CD4-positive, alpha-beta T cell treated with Interleukin-15 for 1 hour (primary cell): Measurements from ENCODE around the gene HIVEP1.

Source experiments
- DNase-seq: peaks from one replicate; pipeline ENCODE4 v3.0.0-alpha.2; 2020

Gene HIVEP1

DNA sequence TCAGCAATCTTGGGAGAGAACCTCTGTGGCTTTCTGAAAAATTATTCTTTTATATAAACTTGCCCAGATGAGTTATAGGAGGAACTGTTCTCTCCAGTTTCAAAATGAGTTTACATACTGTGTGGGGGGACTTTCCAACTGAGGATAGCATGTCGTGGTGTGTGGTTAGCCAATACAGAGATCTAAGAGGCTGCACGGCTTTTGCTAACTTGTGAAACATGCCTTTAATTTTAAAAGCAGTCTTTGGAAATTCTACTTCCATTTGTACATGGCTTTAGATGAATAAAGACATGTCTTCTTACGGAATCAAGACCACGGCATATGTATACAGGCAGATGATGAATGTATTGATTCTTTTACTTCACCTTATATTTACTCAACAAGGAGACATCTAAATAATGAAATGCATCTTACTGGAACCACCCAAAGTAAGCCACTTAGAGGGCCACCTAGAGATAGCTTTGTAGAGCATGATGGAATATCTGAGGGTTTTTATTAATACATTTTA, 39.8 kb downstream of the HIVEP1 start:
- DNase-seq, result peak; percentile 71

DNA sequence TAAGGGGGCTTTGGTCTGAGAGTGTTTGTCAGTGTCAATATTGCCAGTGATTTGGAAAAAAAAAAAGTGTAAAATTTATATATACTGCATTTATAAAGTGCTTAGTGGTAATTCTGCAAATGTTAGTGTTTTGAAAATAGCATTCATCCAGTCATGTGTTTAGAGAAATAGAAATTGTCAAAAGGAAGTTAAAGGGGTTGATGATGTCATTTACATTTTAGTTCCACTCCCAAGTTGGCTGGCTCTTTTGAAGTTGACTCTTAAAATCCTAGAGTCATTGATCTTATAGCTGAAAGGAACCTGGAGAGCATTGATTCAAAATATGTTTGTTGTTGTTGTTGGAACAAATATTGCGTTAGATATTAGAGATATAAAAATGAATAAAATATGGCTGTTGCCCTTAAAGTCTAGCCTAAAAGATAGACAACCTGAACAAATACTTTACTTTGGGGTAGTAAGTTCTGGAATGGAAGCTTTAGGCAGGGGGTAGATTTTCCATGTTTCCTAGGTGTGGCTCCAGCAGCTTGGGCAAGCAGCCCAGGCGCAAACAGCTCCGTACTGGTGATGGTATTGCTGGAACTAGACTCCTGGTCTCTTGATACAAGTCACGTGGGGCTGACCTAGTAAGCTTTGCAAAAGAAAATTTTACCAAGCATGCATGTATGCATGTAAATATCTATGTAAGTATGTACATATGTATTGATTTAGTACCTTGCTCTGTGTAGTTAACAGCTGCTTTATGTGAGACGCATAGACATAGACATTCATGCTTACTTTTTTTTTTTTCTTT, 46.3 kb downstream of the HIVEP1 start:
- no peak for DNase-seq

- DNase-seq, result peak; percentile 92
Observed at GRCh38 chr6:12060780-12061609, 48.9 kb downstream of the HIVEP1 start.

DNA sequence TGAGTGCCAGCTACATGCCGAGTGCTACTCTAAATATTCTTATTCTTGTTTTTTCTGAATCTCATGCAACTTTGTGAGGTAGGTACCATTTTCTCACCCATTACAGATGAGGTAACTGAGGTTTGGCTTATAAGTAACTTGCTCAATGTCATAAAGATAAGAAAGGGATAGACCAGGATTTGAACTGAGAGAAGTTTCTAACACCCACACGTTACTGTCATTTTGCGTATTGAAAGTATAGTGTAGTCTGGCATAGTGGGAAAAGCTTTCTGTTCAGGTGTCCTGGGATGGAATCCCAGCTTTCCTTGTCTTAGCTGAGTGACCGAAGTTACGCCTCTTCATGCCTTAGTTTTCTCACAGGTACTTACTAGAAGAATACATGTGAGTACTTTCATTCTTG, 50.5 kb downstream of the HIVEP1 start:
- DNase-seq, result no peak

GRCh38 chr6:12064131-12064530, 52.0 kb downstream of the HIVEP1 start:
- no peak for DNase-seq

DNA sequence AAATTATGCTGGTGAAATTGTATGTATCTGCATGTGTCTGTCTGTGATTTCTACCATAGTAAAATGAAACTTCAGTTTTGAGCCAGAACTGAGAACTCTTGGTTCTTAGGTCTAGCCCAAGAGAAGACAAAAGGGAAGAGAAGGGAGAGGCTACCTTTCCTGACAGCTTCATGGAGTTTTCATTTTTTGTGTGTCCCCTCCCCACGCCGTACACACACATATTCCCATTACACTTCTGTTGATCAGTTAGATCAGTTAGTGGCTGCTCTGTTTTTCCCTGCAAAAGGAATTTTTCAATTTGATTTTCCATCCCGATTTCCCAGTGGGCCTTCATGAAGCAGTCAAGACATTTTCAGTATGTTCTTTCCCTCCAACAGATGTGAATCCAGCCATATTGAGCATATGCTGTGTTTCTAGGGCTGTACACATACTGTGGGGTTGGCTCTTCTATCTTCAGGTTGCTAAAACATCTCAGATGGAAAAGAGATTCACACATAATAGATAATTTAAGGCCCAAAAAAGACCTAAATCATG, 52.5 kb downstream of the HIVEP1 start:
- DNase-seq, result no peak

DNA sequence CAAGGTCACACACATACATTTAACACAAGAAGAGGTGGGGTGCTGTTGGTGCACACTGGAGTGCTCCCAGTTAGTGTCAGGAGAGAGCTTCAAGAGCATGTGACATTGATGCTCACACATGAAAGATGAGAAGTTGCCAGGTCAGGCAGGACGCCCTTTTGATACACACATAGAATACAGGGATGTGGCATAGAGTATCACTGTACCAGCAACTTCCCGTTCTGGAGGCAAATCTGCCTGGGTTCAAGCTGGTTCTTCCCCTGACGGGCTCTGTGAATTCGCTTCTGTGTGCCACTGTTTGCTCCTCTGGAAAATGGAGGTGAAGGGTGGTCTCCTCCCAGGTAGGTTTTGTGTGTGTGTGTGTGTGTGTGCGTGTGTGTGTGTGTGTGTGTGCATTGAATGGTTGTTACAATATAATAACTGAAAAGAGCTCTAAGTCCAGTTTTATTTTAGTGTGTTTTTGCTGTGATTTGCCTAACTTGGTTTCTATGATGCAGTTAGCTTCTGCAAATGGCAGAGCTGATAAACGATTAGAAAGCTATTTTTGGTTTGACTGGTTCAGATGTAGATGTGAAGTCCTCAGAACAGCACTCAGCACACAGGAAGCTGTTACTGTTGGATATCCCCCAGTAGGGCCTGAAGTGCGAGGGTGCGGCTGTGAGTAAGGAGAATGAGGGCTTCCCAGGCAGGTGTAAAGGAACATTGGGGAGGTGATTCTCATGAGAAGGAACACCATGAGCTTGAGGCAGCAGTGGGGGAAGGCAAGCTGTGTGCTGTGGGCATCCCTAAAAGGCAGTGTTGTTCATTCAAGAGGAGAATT, 53.4 kb downstream of the HIVEP1 start:
- DNase-seq, result no peak

- DNase-seq, result no peak
Observed at GRCh38 chr6:12066297-12066696, 54.2 kb downstream of the HIVEP1 start.

DNA sequence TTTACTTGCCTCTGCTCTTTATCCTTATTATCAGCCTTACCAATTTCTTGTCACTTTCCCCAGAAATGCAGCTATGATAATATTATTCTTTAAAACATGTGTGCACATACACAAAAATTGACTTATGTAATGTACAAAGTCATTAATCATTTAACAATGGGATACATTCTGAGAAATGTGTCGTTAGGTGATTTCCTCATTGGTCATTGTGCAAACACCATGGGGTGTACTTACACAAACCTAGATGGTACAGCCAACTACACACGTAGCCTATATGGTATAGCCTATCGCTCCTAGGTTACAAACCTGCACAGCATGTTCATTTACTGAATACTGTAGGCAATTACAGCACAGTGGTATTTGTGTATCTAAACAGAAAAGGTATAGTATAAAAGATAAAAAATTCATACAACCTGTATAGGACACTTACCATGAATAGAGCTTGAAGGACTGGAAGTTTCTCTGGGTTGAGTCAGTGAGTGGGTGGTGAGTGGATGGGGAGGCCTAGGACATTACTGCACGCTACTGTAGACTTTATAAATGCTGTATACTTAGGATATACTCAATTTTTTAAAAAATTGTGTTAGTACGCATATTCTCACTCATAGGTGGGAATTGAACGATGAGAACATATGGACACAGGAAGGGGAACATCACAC, 56.9 kb downstream of the HIVEP1 start:
- DNase-seq, result no peak

DNA sequence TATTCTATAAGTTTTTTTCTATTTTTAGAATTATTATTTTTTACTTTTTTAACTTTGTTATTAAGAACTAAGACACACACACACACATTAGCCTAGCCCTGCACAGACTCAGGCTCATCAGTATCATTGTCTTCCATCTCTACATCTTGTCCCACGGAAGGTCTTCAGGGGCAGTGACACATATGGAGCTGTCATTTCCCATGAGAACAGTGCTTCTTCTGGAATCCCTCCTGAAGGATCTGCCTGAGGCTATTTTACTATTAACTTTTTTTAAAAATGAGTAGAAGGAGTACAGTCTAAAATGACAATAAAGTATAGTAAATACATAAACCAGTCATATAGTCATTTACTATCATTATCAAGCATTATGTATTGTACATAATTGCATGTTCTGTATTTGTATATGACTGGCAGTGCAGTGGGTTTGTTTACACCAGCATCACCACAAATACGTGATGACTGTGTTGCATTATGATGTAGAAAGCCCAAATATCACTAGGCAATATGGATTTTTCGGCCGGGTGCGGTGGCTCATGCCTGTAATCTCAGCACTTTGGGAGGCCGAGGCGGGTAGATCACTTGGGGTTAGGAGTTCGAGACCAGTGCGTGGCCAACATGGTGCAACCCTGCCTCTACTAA, 57.9 kb downstream of the HIVEP1 start:
- no peak for DNase-seq

DNA sequence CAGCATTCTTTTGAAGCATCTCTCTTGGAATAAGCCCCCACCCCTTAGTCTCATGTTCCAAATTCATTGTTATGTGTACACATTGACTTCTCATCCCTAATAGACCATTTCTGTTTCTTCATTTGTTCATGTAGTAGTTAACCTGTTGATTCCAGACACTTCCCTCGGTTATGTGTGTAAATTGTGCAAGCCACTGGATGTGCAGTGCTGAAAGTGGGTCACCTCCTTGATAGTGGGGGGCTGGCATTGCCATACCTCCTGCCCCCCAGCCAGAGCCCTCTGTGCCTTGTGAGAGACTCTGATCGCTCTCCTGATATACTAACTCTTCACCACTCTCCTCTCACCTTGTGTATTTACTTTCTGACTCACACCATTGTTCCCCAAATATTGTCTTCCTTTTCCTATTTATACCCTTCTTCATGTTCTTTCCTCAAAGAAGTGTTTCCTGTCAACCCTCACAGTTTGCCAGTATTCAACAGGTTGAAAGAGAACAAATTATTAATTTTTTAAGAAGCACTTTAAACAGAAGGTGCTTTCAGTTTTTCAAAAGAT, 59.0 kb downstream of the HIVEP1 start:
- no peak for DNase-seq

- no peak for DNase-seq
Observed at GRCh38 chr6:12075067-12075563, 63.0 kb downstream of the HIVEP1 start.

DNA sequence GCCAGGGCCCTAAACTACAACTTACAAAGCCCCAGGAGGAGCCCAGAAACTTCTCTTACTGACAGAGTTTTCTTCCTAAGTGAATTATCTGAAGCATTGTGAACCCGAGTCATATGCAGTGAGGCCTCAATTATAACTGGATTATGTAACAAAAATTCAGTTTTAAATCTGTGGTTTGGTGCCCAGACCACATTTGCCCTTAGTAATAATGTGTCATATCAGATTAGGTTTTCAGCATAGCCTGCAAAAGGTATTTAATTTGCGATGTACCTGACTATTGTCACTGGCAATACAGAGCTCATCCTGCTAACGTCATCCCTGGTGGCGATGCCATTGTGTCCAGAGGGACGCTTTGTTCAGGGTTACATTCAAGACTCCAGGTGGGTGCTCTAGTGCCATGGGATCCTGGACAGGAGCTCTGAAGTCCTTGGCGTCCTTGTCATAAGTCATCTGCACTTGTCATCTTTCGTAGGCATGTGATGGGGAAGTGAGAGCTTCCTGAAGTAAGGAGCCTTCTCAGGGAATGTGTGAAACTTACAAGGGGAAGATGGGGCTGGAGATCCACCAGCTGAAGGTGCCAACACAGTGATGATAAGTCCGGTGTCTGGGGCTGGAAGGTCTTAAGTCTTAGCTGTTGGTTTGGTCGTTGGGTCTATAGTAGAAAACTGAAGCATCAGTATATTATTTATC, 65.1 kb downstream of the HIVEP1 start:
- DNase-seq, result no peak

- no peak for DNase-seq
Observed at GRCh38 chr6:12078014-12078413, 65.9 kb downstream of the HIVEP1 start.

- no peak for DNase-seq
Observed at GRCh38 chr6:12081771-12082170, 69.7 kb downstream of the HIVEP1 start.

DNA sequence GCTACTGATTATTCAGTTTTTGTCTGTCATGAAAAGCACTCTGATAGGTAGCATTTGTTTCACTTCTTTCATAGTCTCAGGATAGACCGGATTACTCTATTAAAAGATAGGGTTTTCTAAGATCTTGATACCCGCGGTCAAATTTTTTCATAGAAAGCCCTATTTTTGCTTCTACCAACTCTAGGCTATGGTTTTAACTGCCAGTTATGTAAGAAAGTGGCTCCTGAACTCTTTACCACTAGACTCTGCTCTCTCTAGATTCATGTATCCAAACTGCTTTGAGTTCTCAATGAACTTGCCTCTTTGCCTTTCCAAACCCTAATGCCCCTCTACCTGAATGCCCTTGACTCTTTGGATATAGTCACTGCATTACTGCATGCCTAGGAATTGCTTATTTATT, 70.3 kb downstream of the HIVEP1 start:
- DNase-seq, result no peak

GRCh38 chr6:12083302-12083701, 71.2 kb downstream of the HIVEP1 start:
- DNase-seq, result no peak

GRCh38 chr6:12083763-12084162, 71.7 kb downstream of the HIVEP1 start:
- DNase-seq, result no peak

DNA sequence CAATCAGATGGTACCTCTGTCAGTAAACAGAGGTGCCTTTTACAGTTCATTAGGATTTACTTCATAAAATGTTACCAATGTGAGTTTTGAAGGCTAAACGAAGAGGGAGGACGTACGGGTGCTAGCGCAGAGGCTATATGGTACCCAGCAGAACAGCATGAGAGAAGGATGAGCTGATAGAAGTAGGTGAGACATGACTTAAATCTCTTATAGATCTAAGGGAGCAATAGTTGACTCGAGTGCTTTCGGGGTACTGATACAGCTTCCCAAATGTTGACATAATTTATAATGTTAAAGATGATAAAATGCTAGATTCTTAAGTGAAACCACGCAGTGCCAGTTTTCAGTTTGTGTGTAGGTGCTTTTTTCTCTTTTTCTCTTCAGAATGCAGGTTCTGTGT, 72.6 kb downstream of the HIVEP1 start:
- no peak for DNase-seq

DNA sequence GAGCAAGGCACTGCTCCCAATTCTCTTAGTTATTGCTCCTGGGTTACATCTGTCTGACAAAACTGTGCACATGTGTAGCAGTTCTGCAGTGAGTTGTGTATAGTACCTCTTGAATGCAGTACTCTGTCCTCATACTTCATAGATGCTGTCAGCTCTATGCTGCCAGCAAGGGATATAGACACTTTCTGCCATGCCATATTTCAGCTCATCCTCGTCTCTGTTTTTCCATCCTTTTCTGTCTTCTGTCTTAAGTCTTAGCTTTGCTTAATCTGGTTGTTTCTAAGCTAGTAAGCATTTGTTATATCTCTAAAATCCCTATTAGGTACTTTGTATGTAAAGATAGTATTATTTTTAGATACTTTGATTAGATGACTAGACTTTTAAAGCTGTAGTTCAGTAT, 76.4 kb downstream of the HIVEP1 start:
- no peak for DNase-seq

DNA sequence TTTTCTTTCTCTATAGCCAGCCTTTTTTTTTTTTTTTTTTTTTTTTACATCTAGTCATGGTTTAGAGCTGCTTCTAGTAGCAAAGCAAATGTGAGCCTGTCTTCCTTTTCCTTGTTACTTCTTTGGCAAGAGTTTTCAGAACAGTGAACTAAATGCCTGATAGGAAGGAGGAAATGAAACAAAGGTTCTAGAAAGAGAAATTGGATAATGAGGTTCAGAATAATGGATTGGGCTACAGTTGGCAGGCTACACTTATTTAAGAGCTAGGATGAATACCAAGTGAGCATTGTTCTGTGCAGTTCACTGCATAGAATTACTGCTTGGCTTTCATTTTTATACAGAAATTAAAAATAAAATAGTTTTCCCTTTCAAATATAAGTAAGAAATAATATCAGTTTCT, 78.6 kb downstream of the HIVEP1 start:
- DNase-seq, result no peak
